Inflammatory macrophage (primary cell): ENCODE data around the gene PRCP.

Source experiments
- DNase-seq, 2 donors: peaks; one replicate each; pipeline ENCODE4 v3.0.0-alpha.2; 2020 to 2022

PRCP gene

GRCh38 chr11:82826526-82826925 is 73.7 kb downstream of the PRCP start:
- no peak for DNase-seq

- DNase-seq: peak; percentile 4 to 11
Measured at GRCh38 chr11:82823647-82824619, 76.3 kb downstream of the PRCP start.

GRCh38 chr11:82818409-82819043 is 81.7 kb downstream of the PRCP start:
- no peak for DNase-seq

- peak; percentile 64 to 67 for DNase-seq
Measured at GRCh38 chr11:82815406-82815805, 84.8 kb downstream of the PRCP start.

GRCh38 chr11:82814379-82814778 is 85.9 kb downstream of the PRCP start:
- no peak for DNase-seq

GRCh38 chr11:82811369-82811768 is 88.9 kb downstream of the PRCP start:
- DNase-seq: no peak

GRCh38 chr11:82810738-82811137 is 89.5 kb downstream of the PRCP start:
- DNase-seq: no peak

- no peak for DNase-seq
Measured at GRCh38 chr11:82810326-82810725, 89.9 kb downstream of the PRCP start.

GRCh38 chr11:82807646-82808045 is 92.6 kb downstream of the PRCP start:
- DNase-seq: no peak

GRCh38 chr11:82802710-82803109 is 97.5 kb downstream of the PRCP start:
- no peak for DNase-seq

- no peak for DNase-seq
Measured at GRCh38 chr11:82796998-82797961, 103.0 kb downstream of the PRCP start.

- DNase-seq: no peak
Measured at GRCh38 chr11:82794490-82794889, 105.7 kb downstream of the PRCP start.

GRCh38 chr11:82792822-82793569 is 107.2 kb downstream of the PRCP start:
- no peak for DNase-seq

GRCh38 chr11:82792319-82792718 is 107.9 kb downstream of the PRCP start:
- no peak for DNase-seq

GRCh38 chr11:82791779-82792178 is 108.5 kb downstream of the PRCP start:
- DNase-seq: no peak

GRCh38 chr11:82790723-82791484 is 109.3 kb downstream of the PRCP start:
- DNase-seq: no peak

- DNase-seq: no peak
Measured at GRCh38 chr11:82787981-82788380, 112.2 kb downstream of the PRCP start.

GRCh38 chr11:82786836-82787235 is 113.4 kb downstream of the PRCP start:
- no peak for DNase-seq

GRCh38 chr11:82786001-82786400 is 114.2 kb downstream of the PRCP start:
- DNase-seq: no peak

- DNase-seq: no peak
Measured at GRCh38 chr11:82782825-82783374, 117.3 kb downstream of the PRCP start.

- no peak for DNase-seq
Measured at GRCh38 chr11:82778776-82779175, 121.5 kb downstream of the PRCP start.
